Lower leg skin (tissue), 4 donors: ENCODE measurements around the gene PTH2R. TPM values are rescaled to one million over a fixed set of nuclear protein-coding genes. Genes with fewer than 3 reads are reported as not detected.

Experiments used
- DNase-seq, 2 donors: peaks; one replicate each; pipeline ENCODE4 v3.0.0-alpha.2; 2019; ENCODE audit warnings: low spot score in 2 of 2
- H3K4me3 ChIP-seq: fragments of 200-600 bp; sonication (generic); 2 replicates; pipeline ENCODE4 v1.5.1; 2017; ENCODE audit warnings: mild to moderate bottlenecking, low read depth; ENCODE audit not compliant: poor library complexity, severe bottlenecking
- CTCF ChIP-seq, 3 donors: fragments of 450-650 bp; IDR thresholded peaks; one replicate each; pipeline ENCODE4 v1.5.1; 2016; ENCODE audit warnings: antibody characterized with exemption in 3 of 3, mild to moderate bottlenecking in 3 of 3, moderate library complexity in 2 of 3
- POLR2A ChIP-seq, 2 donors: fragments of 450-650 bp; IDR thresholded peaks; one replicate each; pipeline ENCODE4 v1.6.1; 2016 to 2017; ENCODE audit warnings: antibody characterized with exemption in 2 of 2, mild to moderate bottlenecking in 1 of 2, moderate library complexity in 1 of 2
- WGBS, 2 donors: methylation state at CpG; one replicate each; pipeline ENCODE4 v1.1.5; 2018; 5-methylcytosine and 5-hydroxymethylcytosine counted together
- intact Hi-C: fragments of 100-400 bp; cut with DNase I; formaldehyde crosslinking; loops from one replicate; pipeline ENCODE4 v1.15.0; 2023; ENCODE audit warnings: low total_unique reads
- total RNA-seq, 4 donors: library from RNA; depleted of rRNA; stranded (reverse); fragments of >200 nt; gene quantifications; one replicate each; pipeline ENCODE4 v1.1.0, GENCODE V29; 2016

PTH2R gene, protein sequence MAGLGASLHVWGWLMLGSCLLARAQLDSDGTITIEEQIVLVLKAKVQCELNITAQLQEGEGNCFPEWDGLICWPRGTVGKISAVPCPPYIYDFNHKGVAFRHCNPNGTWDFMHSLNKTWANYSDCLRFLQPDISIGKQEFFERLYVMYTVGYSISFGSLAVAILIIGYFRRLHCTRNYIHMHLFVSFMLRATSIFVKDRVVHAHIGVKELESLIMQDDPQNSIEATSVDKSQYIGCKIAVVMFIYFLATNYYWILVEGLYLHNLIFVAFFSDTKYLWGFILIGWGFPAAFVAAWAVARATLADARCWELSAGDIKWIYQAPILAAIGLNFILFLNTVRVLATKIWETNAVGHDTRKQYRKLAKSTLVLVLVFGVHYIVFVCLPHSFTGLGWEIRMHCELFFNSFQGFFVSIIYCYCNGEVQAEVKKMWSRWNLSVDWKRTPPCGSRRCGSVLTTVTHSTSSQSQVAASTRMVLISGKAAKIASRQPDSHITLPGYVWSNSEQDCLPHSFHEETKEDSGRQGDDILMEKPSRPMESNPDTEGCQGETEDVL
- under 1 TPM in 2 of 4 donors, not detected in 2; 0.25 to 0.29 TPM for total RNA-seq

- TF ChIP-seq CTCF (IDR thresholded peaks at IDR 0.05) (no peak), POLR2A (IDR thresholded peaks at IDR 0.05) (no peak)
- 7 to 16% methylated on average over 22 to 42 of the region's 82 CpGs for WGBS, 2 donors
- peak in 1 of 2 donors; percentile 84 for DNase-seq
- intact Hi-C loops, result no loop called here
- no peak within 1 kb of the TSS for H3K4me3 ChIP-seq
Measured at GRCh38 chr2:208406474-208407451, at the start of gene PTH2R. PTH2R (plus strand) TSS chr2:208406792; CDS start chr2:208407044, 252 bp downstream.

DNA sequence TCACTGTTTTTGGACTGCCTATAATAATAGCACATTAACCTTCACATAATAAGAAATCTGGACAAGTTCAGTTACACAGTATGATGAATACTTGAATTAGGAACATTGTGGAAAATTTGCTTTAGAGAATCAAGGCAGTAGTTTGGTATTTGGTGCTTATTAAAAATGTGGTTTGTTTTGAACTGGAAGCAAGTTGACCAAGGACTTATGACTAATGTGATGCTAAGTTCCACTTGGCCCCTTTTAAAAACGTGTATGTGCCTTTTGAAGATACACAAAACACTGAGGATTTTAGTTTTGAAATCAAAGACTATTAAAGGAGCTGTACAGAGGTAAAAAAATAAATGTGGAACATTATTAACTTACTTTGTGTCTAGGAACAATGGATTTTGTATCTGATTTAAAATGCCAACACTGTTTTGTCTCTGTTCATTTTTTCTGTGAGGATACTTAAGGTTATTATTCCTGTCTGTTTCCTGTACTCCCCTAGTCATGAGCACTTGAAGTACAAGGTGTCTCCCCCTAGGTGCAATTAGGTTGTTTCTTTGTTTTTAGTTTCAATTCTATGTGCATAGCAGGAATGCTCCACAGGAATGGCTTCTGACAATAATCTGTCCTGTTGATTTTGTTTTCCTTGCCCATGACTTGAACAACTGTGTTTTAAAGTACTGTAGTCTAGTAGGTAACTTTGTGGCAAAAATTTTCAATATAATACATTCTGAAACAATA lies 49.6 kb upstream of the PTH2R start:
- WGBS, 2 donors, result 15 to 24% methylated on average over 1 of the region's 1 CpG
- H3K4me3 ChIP-seq, result no peak overlapping the region

GRCh38 chr2:208358758-208359631 lies 47.6 kb upstream of the PTH2R start:
- intact Hi-C loops, result no loop called here
- WGBS, 2 donors, result 77 to 84% methylated on average over 10 of the region's 10 CpGs
- TF ChIP-seq CTCF (IDR thresholded peaks at IDR 0.05) (no peak), POLR2A (IDR thresholded peaks at IDR 0.05) (no peak)
- H3K4me3 ChIP-seq, result no peak overlapping the region
- DNase-seq, result no peak

More for the DNA sequence above, 49.6 kb upstream of the PTH2R start:
- no peak for TF ChIP-seq CTCF (IDR thresholded peaks at IDR 0.05)
- no peak for TF ChIP-seq POLR2A (IDR thresholded peaks at IDR 0.05)
- DNase-seq, result no peak
- intact Hi-C loops, result no loop called here

- WGBS, 2 donors, result 84 to 96% methylated on average over 17 of the region's 17 CpGs
Measured at GRCh38 chr2:208359632-208359986, 47.0 kb upstream of the PTH2R start.

More at GRCh38 chr2:208359632-208359986, 47.0 kb upstream of the PTH2R start:
- H3K4me3 ChIP-seq, result no peak overlapping the region
- no peak for DNase-seq
- no peak for TF ChIP-seq POLR2A (IDR thresholded peaks at IDR 0.05)
- no peak for TF ChIP-seq CTCF (IDR thresholded peaks at IDR 0.05)
- intact Hi-C loops, result no loop called here
